Activated naive CD8-positive, alpha-beta T cell treated with anti-CD3 and anti-CD28 coated beads, Interleukin-2, amount 10 ng/mL, durations not matched to agents 7 days and 5 days (primary cell): ENCODE data around the gene LRRC61. TPM values are rescaled to one million over a fixed set of nuclear protein-coding genes. Genes with fewer than 3 reads are reported as not detected.
"Not testable (repeated sequence)": the region's sequence is repeated elsewhere in the genome, so short reads cannot be mapped to it uniquely, and the experiment has no call there.

Experiments
- ATAC-seq: fragments of 150-1000 bp; cut with Tn5 transposase; one replicate; pipeline ENCODE4 v1.10.0; 2021; ENCODE audit warnings: low read depth, moderate library complexity
- POLR2A ChIA-PET: fragments of 350-600 bp; sonication (Branson Sonifier 250); formaldehyde crosslinking; loops from one replicate; lab custom pipeline; 2021; ENCODE audit warnings: antibody characterized with exemption; lab: Charles Lee
- DNase-seq: peaks from one replicate; pipeline ENCODE4 v3.0.0; 2021
- H3K27ac Mint-ChIP-seq: one replicate; pipeline ENCODE4 v1.8.0; 2022; ENCODE audit warnings: mild to moderate bottlenecking, mixed read lengths
- H3K27me3 Mint-ChIP-seq: one replicate; pipeline ENCODE4 v1.8.0; 2022; ENCODE audit warnings: mild to moderate bottlenecking, moderate library complexity, mixed read lengths
- H3K36me3 Mint-ChIP-seq: one replicate; pipeline ENCODE4 v1.8.0; 2021; ENCODE audit warnings: mild to moderate bottlenecking, mixed read lengths
- H3K4me1 Mint-ChIP-seq: one replicate; pipeline ENCODE4 v1.8.0; 2021; ENCODE audit warnings: mixed read lengths
- H3K4me3 Mint-ChIP-seq: one replicate; pipeline ENCODE4 v1.8.0; 2022; ENCODE audit warnings: mild to moderate bottlenecking, moderate library complexity, mixed read lengths
- H3K9me3 Mint-ChIP-seq: one replicate; pipeline ENCODE4 v1.8.0; 2021; ENCODE audit warnings: mixed read lengths
- total RNA-seq, 2 experiments: library from RNA; stranded (reverse); gene quantifications; one replicate each; pipeline ENCODE4 v1.2.3, GENCODE V29; 2021

Gene LRRC61
- total RNA-seq, 2 experiments from 2014 or later, result 16.6 to 17.2 TPM

- H3K4me1 Mint-ChIP-seq, result peaks cover 35% of the 10 kb centered on the region
- DNase-seq (no peak), ATAC-seq (no peak)
- H3K36me3 Mint-ChIP-seq, result peaks cover 7% of the 10 kb centered on the region
- H3K27ac Mint-ChIP-seq, result no peak overlapping the region
- no peak overlapping the region for H3K4me3 Mint-ChIP-seq
- no peaks in the 10 kb centered on the region for H3K27me3 Mint-ChIP-seq
- POLR2A ChIA-PET, result no interaction called here
- H3K9me3 Mint-ChIP-seq, result no peaks in the 10 kb centered on the region
Measured at GRCh38 chr7:150382123-150382843, 59.1 kb downstream of the LRRC61 start.

- H3K27ac Mint-ChIP-seq, result no peak overlapping the region
- no peak for DNase-seq
- H3K9me3 Mint-ChIP-seq, result no peaks in the 10 kb centered on the region
- H3K4me1 Mint-ChIP-seq, result peaks cover 29% of the 10 kb centered on the region
- POLR2A ChIA-PET, result no interaction called here
- peaks cover 7% of the 10 kb centered on the region for H3K36me3 Mint-ChIP-seq
- no peaks in the 10 kb centered on the region for H3K27me3 Mint-ChIP-seq
- H3K4me3 Mint-ChIP-seq, result no peak overlapping the region
- ATAC-seq, result no peak
Measured at GRCh38 chr7:150382844-150383225, 59.7 kb downstream of the LRRC61 start.

GRCh38 chr7:150383710-150384397 is 60.7 kb downstream of the LRRC61 start:
- POLR2A ChIA-PET, result no interaction called here
- no peak for ATAC-seq
- Mint-ChIP-seq H3K4me1 (peaks cover 24% of the 10 kb centered on the region), H3K36me3 (peaks cover 7% of the 10 kb centered on the region), H3K4me3 (no peak overlapping the region), H3K27ac (no peak overlapping the region), H3K9me3 (no peaks in the 10 kb centered on the region), H3K27me3 (no peaks in the 10 kb centered on the region)
- no peak for DNase-seq

- H3K36me3 Mint-ChIP-seq, result peaks cover 6% of the 10 kb centered on the region
- H3K4me3 Mint-ChIP-seq, result no peak overlapping the region
- POLR2A ChIA-PET, result interaction anchor here (0.7 kb wide), 1 partner anchor 15 kb away, joined by 3 read pairs; no protein-coding TSS in a partner anchor
- H3K9me3 Mint-ChIP-seq, result no peaks in the 10 kb centered on the region
- no peak for DNase-seq
- peaks cover 23% of the 10 kb centered on the region for H3K4me1 Mint-ChIP-seq
- ATAC-seq, result no peak
- H3K27ac Mint-ChIP-seq, result no peak overlapping the region
- no peaks in the 10 kb centered on the region for H3K27me3 Mint-ChIP-seq
Measured at GRCh38 chr7:150384406-150385301, 61.5 kb downstream of the LRRC61 start.

- Mint-ChIP-seq H3K4me1 (peaks cover 16% of the 10 kb centered on the region), H3K4me3 (no peak overlapping the region), H3K36me3 (peaks cover 3% of the 10 kb centered on the region), H3K27ac (no peak overlapping the region), H3K27me3 (no peaks in the 10 kb centered on the region), H3K9me3 (no peaks in the 10 kb centered on the region)
- ATAC-seq, result no peak
- DNase-seq, result no peak
- POLR2A ChIA-PET, result interaction anchor here (0.7 kb wide), 1 partner anchor 16 kb away, joined by 3 read pairs; no protein-coding TSS in a partner anchor
Measured at GRCh38 chr7:150385302-150385723, 62.2 kb downstream of the LRRC61 start.

- POLR2A ChIA-PET, result interaction anchor here (0.7 kb wide), 1 partner anchor 16 kb away, joined by 3 read pairs; no protein-coding TSS in a partner anchor
- not testable (repeated sequence) for H3K27me3 Mint-ChIP-seq, ATAC-seq, DNase-seq, H3K4me3 Mint-ChIP-seq, H3K27ac Mint-ChIP-seq, H3K9me3 Mint-ChIP-seq, H3K36me3 Mint-ChIP-seq
- H3K4me1 Mint-ChIP-seq, result peaks cover 11% of the 10 kb centered on the region
Measured at GRCh38 chr7:150385884-150386283, 62.7 kb downstream of the LRRC61 start.

Other genes with a start within 250 kb of the LRRC61 start
- 1 to 10 TPM; 6.4 to 7.0 TPM for gene ACTR3C, start 190 bp downstream of the LRRC61 start, total RNA-seq
- gene RARRES2, start 18.3 kb downstream of the LRRC61 start, total RNA-seq, result not detected
- 10 to 100 TPM; 53.4 to 57.5 TPM for gene REPIN1, start 45.5 kb downstream of the LRRC61 start, total RNA-seq
- gene ZNF775, start 56.0 kb downstream of the LRRC61 start, total RNA-seq, result 1 to 10 TPM; 5.4 to 6.4 TPM
- gene GIMAP8, start 127.3 kb downstream of the LRRC61 start, total RNA-seq, result 10 to 100 TPM; 29.2 to 31.0 TPM
- 100 to 1,000 TPM; 203 to 212 TPM for gene GIMAP7, start 191.5 kb downstream of the LRRC61 start, total RNA-seq
- gene GIMAP4, start 244.0 kb downstream of the LRRC61 start, total RNA-seq, result 100 to 1,000 TPM; 285 to 288 TPM